ENCODE data around the gene GASK1A. TPM values are rescaled to one million over a fixed set of nuclear protein-coding genes. Genes with fewer than 3 reads are reported as not detected.
A peak's percentile ranks its signal among the peaks of the same experiment; 100 is the strongest.
"Not testable (repeated sequence)": the region's sequence is repeated elsewhere in the genome, so short reads cannot be mapped to it uniquely, and the experiment has no call there.

GASK1A gene
- total and polyA plus RNA-seq, 4 donors: 0.79 to 22.8 (median 4.6) TPM

DNA sequence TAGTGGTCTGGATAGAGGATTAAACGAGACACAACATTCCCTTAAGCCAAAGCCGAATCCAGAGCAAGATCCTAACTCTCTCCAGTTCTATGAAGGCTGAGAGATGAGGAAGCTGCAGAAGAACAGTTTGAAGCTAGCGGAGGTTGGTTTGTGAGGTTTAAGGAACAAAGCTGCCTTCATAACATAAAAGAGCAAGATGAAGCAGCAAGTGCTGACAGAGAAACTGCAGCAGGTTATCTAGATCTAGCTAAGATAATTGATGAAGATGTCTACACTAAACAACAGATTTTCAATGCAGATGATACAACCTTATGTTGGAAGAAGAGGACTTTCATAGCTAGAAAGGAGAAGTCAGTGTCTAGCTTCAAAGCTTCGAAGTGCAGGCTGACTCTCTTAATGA is 14.8 kb upstream of the GASK1A start (continued):
- TF ChIP-seq, protein P1, sequence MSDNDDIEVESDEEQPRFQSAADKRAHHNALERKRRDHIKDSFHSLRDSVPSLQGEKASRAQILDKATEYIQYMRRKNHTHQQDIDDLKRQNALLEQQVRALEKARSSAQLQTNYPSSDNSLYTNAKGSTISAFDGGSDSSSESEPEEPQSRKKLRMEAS (IDR thresholded peaks at IDR 0.05): no peak

GRCh38 chr3:42970557-42970956 is 8.6 kb upstream of the GASK1A start:
- TF ChIP-seq HNF4A (conservative IDR thresholded peaks at IDR 0.05): peak; percentile 73 to 78
- no peak for TF ChIP-seq REST (IDR thresholded peaks at IDR 0.05)
- Histone ChIP-seq H3K36me3 (ENCODE audit: control insufficient read depth in 4 of 4, insufficient read depth in 3 of 4, low read depth in 1 of 4, low read length in 3 of 4) (no peaks in the 10 kb centered on the region), H3K9ac (ENCODE audit: low read depth in 1 of 2, low read length in 2 of 2) (no peak overlapping the region), H3K4me3 (ENCODE audit: low read depth in 1 of 3, low read length in 3 of 3) (no peak overlapping the region), H3K9me3 (ENCODE audit: control insufficient read depth in 4 of 4, low read length in 3 of 4) (peaks cover 2 to 7% (median 3%) of the 10 kb centered on the region in 4 donors), H3K4me1 (ENCODE audit: control insufficient read depth in 4 of 4, insufficient read depth in 4 of 4, low read length in 3 of 4) (peaks cover 2 to 20% (median 19%) of the 10 kb centered on the region in 4 donors), H3K27ac (ENCODE audit: low read depth in 1 of 2, low read length in 2 of 2) (no peak overlapping the region), H3K27me3 (ENCODE audit: control insufficient read depth in 4 of 4, insufficient read depth in 4 of 4, low read length in 3 of 4) (no peaks in the 10 kb centered on the region)
- DNase-seq (ENCODE audit: low spot score): no peak

DNA sequence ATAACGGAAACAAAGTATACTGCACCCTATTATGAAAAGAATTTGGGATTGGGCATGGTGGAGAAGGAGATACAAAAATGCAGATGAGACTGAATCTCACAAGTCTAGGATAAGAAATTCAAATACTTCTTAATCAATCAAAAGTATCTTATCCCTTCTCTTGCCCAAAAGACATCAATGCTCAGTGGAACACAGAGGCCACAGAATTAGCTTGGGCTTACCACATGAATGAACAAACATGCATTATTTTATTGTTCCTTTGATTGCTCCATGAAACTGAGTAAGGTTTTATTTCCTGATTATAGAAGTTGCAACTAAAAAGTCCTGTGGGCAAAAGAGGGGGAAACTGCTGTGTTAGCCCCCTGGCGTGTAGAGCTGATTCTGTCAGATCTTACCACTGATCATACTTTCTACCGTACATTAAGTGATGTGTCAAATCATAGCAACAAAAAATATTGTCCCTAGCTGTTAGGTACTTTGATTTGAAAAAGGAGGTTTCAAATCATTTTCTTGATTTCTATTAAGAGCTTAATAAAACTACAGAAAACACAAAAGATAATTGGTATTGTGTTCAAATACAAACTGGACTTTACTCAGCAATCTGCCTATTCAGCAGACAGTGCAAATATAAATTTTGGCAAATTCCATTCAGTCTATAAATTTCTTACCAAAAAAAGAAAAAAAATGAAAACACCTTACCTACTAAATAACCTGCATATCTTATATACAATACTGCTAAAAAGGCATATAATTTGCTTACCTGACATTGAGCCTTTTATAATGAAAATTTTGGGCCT is 7.9 kb upstream of the GASK1A start:
- TF ChIP-seq HNF4A (conservative IDR thresholded peaks at IDR 0.05): peak; percentile 35 to 44
- TF ChIP-seq YY1 (IDR thresholded peaks at IDR 0.05): no peak
- no peak for DNase-seq (ENCODE audit: low spot score)
- Histone ChIP-seq H3K9ac (ENCODE audit: low read depth in 1 of 2, low read length in 2 of 2) (no peak overlapping the region), H3K36me3 (ENCODE audit: control insufficient read depth in 4 of 4, insufficient read depth in 3 of 4, low read depth in 1 of 4, low read length in 3 of 4) (no peaks in the 10 kb centered on the region), H3K27me3 (ENCODE audit: control insufficient read depth in 4 of 4, insufficient read depth in 4 of 4, low read length in 3 of 4) (no peaks in the 10 kb centered on the region), H3K4me3 (ENCODE audit: low read depth in 1 of 3, low read length in 3 of 3) (no peak overlapping the region), H3K4me1 (ENCODE audit: control insufficient read depth in 4 of 4, insufficient read depth in 4 of 4, low read length in 3 of 4) (peaks cover 2 to 20% (median 19%) of the 10 kb centered on the region in 4 donors), H3K27ac (ENCODE audit: low read depth in 1 of 2, low read length in 2 of 2) (peak overlapping the region in 1 of 2 donors; percentile 20), H3K9me3 (ENCODE audit: control insufficient read depth in 4 of 4, low read length in 3 of 4) (peaks cover 2 to 7% (median 3%) of the 10 kb centered on the region in 4 donors)
- 60% methylated on average over 3 of the region's 3 CpGs for WGBS

- WGBS: 93% methylated on average over 3 of the region's 3 CpGs
- not testable (repeated sequence) for H3K27me3 ChIP-seq (ENCODE audit: control insufficient read depth in 4 of 4, insufficient read depth in 4 of 4, low read length in 3 of 4); H3K27ac ChIP-seq (ENCODE audit: low read depth in 1 of 2, low read length in 2 of 2); DNase-seq (ENCODE audit: low spot score); H3K9me3 ChIP-seq (ENCODE audit: control insufficient read depth in 4 of 4, low read length in 3 of 4); H3K36me3 ChIP-seq (ENCODE audit: control insufficient read depth in 4 of 4, insufficient read depth in 3 of 4, low read depth in 1 of 4, low read length in 3 of 4); H3K4me3 ChIP-seq (ENCODE audit: low read depth in 1 of 3, low read length in 3 of 3); H3K9ac ChIP-seq (ENCODE audit: low read depth in 1 of 2, low read length in 2 of 2)
- peaks cover 2 to 31% (median 21%) of the 10 kb centered on the region in 4 donors for H3K4me1 ChIP-seq (ENCODE audit: control insufficient read depth in 4 of 4, insufficient read depth in 4 of 4, low read length in 3 of 4)
Measured at GRCh38 chr3:42974906-42975305, 4.2 kb upstream of the GASK1A start.

- Histone ChIP-seq H3K9ac (ENCODE audit: low read depth in 1 of 2, low read length in 2 of 2) (no peak overlapping the region), H3K36me3 (ENCODE audit: control insufficient read depth in 4 of 4, insufficient read depth in 3 of 4, low read depth in 1 of 4, low read length in 3 of 4) (no peaks in the 10 kb centered on the region), H3K4me3 (ENCODE audit: low read depth in 1 of 3, low read length in 3 of 3) (no peak overlapping the region), H3K4me1 (ENCODE audit: control insufficient read depth in 4 of 4, insufficient read depth in 4 of 4, low read length in 3 of 4) (peaks cover 0 to 32% (median 15%) of the 10 kb centered on the region in 4 donors), H3K9me3 (ENCODE audit: control insufficient read depth in 4 of 4, low read length in 3 of 4) (peaks cover 2 to 7% (median 3%) of the 10 kb centered on the region in 4 donors), H3K27me3 (ENCODE audit: control insufficient read depth in 4 of 4, insufficient read depth in 4 of 4, low read length in 3 of 4) (no peaks in the 10 kb centered on the region), H3K27ac (ENCODE audit: low read depth in 1 of 2, low read length in 2 of 2) (no peak overlapping the region)
- DNase-seq (ENCODE audit: low spot score): no peak
- WGBS: 92% methylated on average over 2 of the region's 2 CpGs
- TF ChIP-seq NR2F2 (IDR thresholded peaks at IDR 0.05) (no peak), GABPA (IDR thresholded peaks at IDR 0.05 in 1 of 2, conservative IDR thresholded peaks at IDR 0.05 in 1 of 2) (no peak), RAD21 (IDR thresholded peaks at IDR 0.05) (no peak), YY1 (IDR thresholded peaks at IDR 0.05) (no peak), FOXA1 (IDR thresholded peaks at IDR 0.05) (no peak), RXRA (IDR thresholded peaks at IDR 0.05) (no peak), EGR1 (IDR thresholded peaks at IDR 0.05; ENCODE audit: low read depth in 2 of 2) (no peak), TAF1 (conservative IDR thresholded peaks at IDR 0.05) (no peak), SP1 (IDR thresholded peaks at IDR 0.05) (no peak), JUND (IDR thresholded peaks at IDR 0.05) (no peak)
- TF ChIP-seq, protein P2, sequence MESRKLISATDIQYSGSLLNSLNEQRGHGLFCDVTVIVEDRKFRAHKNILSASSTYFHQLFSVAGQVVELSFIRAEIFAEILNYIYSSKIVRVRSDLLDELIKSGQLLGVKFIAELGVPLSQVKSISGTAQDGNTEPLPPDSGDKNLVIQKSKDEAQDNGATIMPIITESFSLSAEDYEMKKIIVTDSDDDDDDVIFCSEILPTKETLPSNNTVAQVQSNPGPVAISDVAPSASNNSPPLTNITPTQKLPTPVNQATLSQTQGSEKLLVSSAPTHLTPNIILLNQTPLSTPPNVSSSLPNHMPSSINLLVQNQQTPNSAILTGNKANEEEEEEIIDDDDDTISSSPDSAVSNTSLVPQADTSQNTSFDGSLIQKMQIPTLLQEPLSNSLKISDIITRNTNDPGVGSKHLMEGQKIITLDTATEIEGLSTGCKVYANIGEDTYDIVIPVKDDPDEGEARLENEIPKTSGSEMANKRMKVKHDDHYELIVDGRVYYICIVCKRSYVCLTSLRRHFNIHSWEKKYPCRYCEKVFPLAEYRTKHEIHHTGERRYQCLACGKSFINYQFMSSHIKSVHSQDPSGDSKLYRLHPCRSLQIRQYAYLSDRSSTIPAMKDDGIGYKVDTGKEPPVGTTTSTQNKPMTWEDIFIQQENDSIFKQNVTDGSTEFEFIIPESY (IDR thresholded peaks at IDR 0.05): no peak
- TF ChIP-seq, protein P1 (IDR thresholded peaks at IDR 0.05): no peak
Measured at GRCh38 chr3:42975456-42975855, 3.7 kb upstream of the GASK1A start.
